Ectodermal cell (in vitro differentiated cells): ENCODE measurements around the gene STAM.
"Not testable (repeated sequence)": the region's sequence is repeated elsewhere in the genome, so short reads cannot be mapped to it uniquely, and the experiment has no call there.

Experiments
- H3K27ac ChIP-seq: 2 replicates; pipeline ENCODE4 v1.7.0; 2013; ENCODE audit warnings: mild to moderate bottlenecking, low read depth, low read length; ENCODE audit not compliant: insufficient read depth, poor library complexity, severe bottlenecking
- H3K27me3 ChIP-seq: 2 replicates; pipeline ENCODE4 v1.7.0; 2013; ENCODE audit warnings: mild to moderate bottlenecking, low read length; ENCODE audit not compliant: insufficient read depth, control insufficient read depth, poor library complexity, severe bottlenecking
- H3K36me3 ChIP-seq: one replicate; pipeline ENCODE4 v1.7.0; 2013; ENCODE audit warnings: low read length; ENCODE audit not compliant: control insufficient read depth, insufficient read depth
- H3K4me1 ChIP-seq: one replicate; pipeline ENCODE4 v1.7.0; 2013; ENCODE audit warnings: low read length; ENCODE audit not compliant: control insufficient read depth, insufficient read depth
- H3K4me3 ChIP-seq: 2 replicates; pipeline ENCODE4 v1.7.0; 2013; ENCODE audit warnings: low read depth, low read length, control low read depth; ENCODE audit not compliant: insufficient read depth
- H3K9me3 ChIP-seq: 2 replicates; pipeline ENCODE4 v1.7.0; 2013; ENCODE audit warnings: mild to moderate bottlenecking, low read length, moderate library complexity; ENCODE audit not compliant: control insufficient read depth
- WGBS, 2 experiments: methylation state at CpG; one replicate each; pipeline ENCODE4 v1.1.7; 2013; ENCODE audit warnings: missing lambda C conversion rate in 2 of 2; 5-methylcytosine and 5-hydroxymethylcytosine counted together

STAM gene

GRCh38 chr10:17617031-17617911 is 26.7 kb upstream of the STAM start, which contains the start of gene HACD1:
HACD1 (minus strand) TSS chr10:17617374; CDS start chr10:17617339, 35 bp downstream.
- H3K27me3 ChIP-seq, result peaks cover 12% of the 10 kb centered on the region
- H3K9me3 ChIP-seq, result no peaks in the 10 kb centered on the region
- H3K36me3 ChIP-seq, result no peaks in the 10 kb centered on the region
- WGBS, 2 experiments, result 1% methylated on average over 92 of the region's 92 CpGs
- peak within 1 kb of the TSS; percentile 67 for H3K27ac ChIP-seq
- no peaks in the 10 kb centered on the region for H3K4me1 ChIP-seq
- H3K4me3 ChIP-seq, result peak within 1 kb of the TSS; percentile 74

- Histone ChIP-seq H3K4me3 (no peak overlapping the region), H3K36me3 (no peaks in the 10 kb centered on the region), H3K27me3 (peaks cover 12% of the 10 kb centered on the region), H3K9me3 (no peaks in the 10 kb centered on the region), H3K4me1 (no peaks in the 10 kb centered on the region), H3K27ac (no peak overlapping the region)
- WGBS, 2 experiments, result 92 to 93% methylated on average over 8 of the region's 8 CpGs
Observed at GRCh38 chr10:17622061-17622460, 21.9 kb upstream of the STAM start.

- Histone ChIP-seq H3K4me3 (no peak overlapping the region), H3K27ac (no peak overlapping the region), H3K9me3 (no peaks in the 10 kb centered on the region), H3K27me3 (no peaks in the 10 kb centered on the region), H3K36me3 (no peaks in the 10 kb centered on the region), H3K4me1 (no peaks in the 10 kb centered on the region)
- 88 to 91% methylated on average over 3 of the region's 3 CpGs for WGBS, 2 experiments
Observed at GRCh38 chr10:17624996-17625395, 19.0 kb upstream of the STAM start.

- no peak overlapping the region for H3K4me3 ChIP-seq
- H3K4me1 ChIP-seq, result no peaks in the 10 kb centered on the region
- H3K36me3 ChIP-seq, result no peaks in the 10 kb centered on the region
- no peaks in the 10 kb centered on the region for H3K9me3 ChIP-seq
- no peak overlapping the region for H3K27ac ChIP-seq
- no peaks in the 10 kb centered on the region for H3K27me3 ChIP-seq
- 90% methylated on average over 1 of the region's 1 CpG; no CpG with 5 or more reads in 1 of the 2 experiments for WGBS, 2 experiments
Observed at GRCh38 chr10:17626656-17627055, 17.3 kb upstream of the STAM start.

- H3K4me3 ChIP-seq, H3K27ac ChIP-seq, H3K27me3 ChIP-seq, H3K36me3 ChIP-seq, H3K4me1 ChIP-seq, H3K9me3 ChIP-seq: not testable (repeated sequence)
- 91 to 95% methylated on average over 8 of the region's 8 CpGs for WGBS, 2 experiments
Observed at GRCh38 chr10:17632590-17632989, 11.4 kb upstream of the STAM start.

GRCh38 chr10:17633353-17633752 is 10.6 kb upstream of the STAM start:
- Histone ChIP-seq H3K27ac (no peak overlapping the region), H3K4me3 (no peak overlapping the region), H3K9me3 (no peaks in the 10 kb centered on the region), H3K27me3 (no peaks in the 10 kb centered on the region), H3K4me1 (no peaks in the 10 kb centered on the region), H3K36me3 (no peaks in the 10 kb centered on the region)
- WGBS, 2 experiments, result 97 to 100% methylated on average over 1 of the region's 1 CpG

- H3K4me1 ChIP-seq, result peaks cover 4% of the 10 kb centered on the region
Observed at GRCh38 chr10:17637869-17638268, 6.1 kb upstream of the STAM start.

GRCh38 chr10:17640331-17640816 is 3.6 kb upstream of the STAM start:
- no peak overlapping the region for H3K4me3 ChIP-seq
- peaks cover 4% of the 10 kb centered on the region for H3K4me1 ChIP-seq
- no peaks in the 10 kb centered on the region for H3K27me3 ChIP-seq
- no peak overlapping the region for H3K27ac ChIP-seq
- WGBS, 2 experiments, result 90 to 96% methylated on average over 4 of the region's 4 CpGs
- no peaks in the 10 kb centered on the region for H3K9me3 ChIP-seq
- H3K36me3 ChIP-seq, result no peaks in the 10 kb centered on the region

More at GRCh38 chr10:17637869-17638268, 6.1 kb upstream of the STAM start:
- no peak overlapping the region for H3K4me3 ChIP-seq
- WGBS, 2 experiments, result 93 to 95% methylated on average over 5 of the region's 5 CpGs
- H3K27ac ChIP-seq, result no peak overlapping the region
- H3K9me3 ChIP-seq, result no peaks in the 10 kb centered on the region
- no peaks in the 10 kb centered on the region for H3K27me3 ChIP-seq
- no peaks in the 10 kb centered on the region for H3K36me3 ChIP-seq

- peaks cover 4% of the 10 kb centered on the region for H3K4me1 ChIP-seq
- peak overlapping the region; percentile 59 for H3K4me3 ChIP-seq
- peak overlapping the region; percentile 98 for H3K27ac ChIP-seq
- H3K27me3 ChIP-seq, result no peaks in the 10 kb centered on the region
- WGBS, 2 experiments, result 0% methylated on average over 13 of the region's 13 CpGs
- no peaks in the 10 kb centered on the region for H3K36me3 ChIP-seq
- H3K9me3 ChIP-seq, result no peaks in the 10 kb centered on the region
Observed at GRCh38 chr10:17643339-17643754, 604 bp upstream of the STAM start.

GRCh38 chr10:17644485-17644943 is 563 bp downstream of the STAM start:
- Histone ChIP-seq H3K4me1 (peaks cover 4% of the 10 kb centered on the region), H3K36me3 (no peaks in the 10 kb centered on the region), H3K27ac (peak overlapping the region; percentile 98), H3K9me3 (no peaks in the 10 kb centered on the region), H3K27me3 (no peaks in the 10 kb centered on the region), H3K4me3 (peak overlapping the region; percentile 59)
- 3% methylated on average over 9 of the region's 9 CpGs for WGBS, 2 experiments
